CD4-positive, alpha-beta T cell treated with Interferon alpha-2 for 1 hour (primary cell): ENCODE results near the gene STK10.
A peak's percentile ranks its signal among the peaks of the same experiment; 100 is the strongest.

Experiments
- DNase-seq, 2 donors: peaks; one replicate each; pipeline ENCODE4 v3.0.0-alpha.2; 2020 to 2022

Gene STK10

GRCh38 chr5:172142709-172143215 is 45.3 kb downstream of the STK10 start:
- no peak for DNase-seq

- DNase-seq, result no peak
These were observed 46.1 kb downstream of the STK10 start for GRCh38 chr5:172141949-172142319.

- DNase-seq, result no peak
These were observed 47.2 kb downstream of the STK10 start for GRCh38 chr5:172140866-172141265.

- no peak for DNase-seq
These were observed 47.9 kb downstream of the STK10 start for GRCh38 chr5:172140120-172140519.

- no peak for DNase-seq
These were observed 51.0 kb downstream of the STK10 start for GRCh38 chr5:172137046-172137445.

- DNase-seq, result peak; percentile 40 to 79
These were observed 54.5 kb downstream of the STK10 start for GRCh38 chr5:172133359-172134029.

GRCh38 chr5:172131690-172132089 is 56.3 kb downstream of the STK10 start:
- DNase-seq, result no peak

- DNase-seq, result peak in 1 of 2 donors; percentile 39
These were observed 58.6 kb downstream of the STK10 start for GRCh38 chr5:172129256-172129910.

- no peak for DNase-seq
These were observed 60.4 kb downstream of the STK10 start for GRCh38 chr5:172127581-172127980.

- no peak for DNase-seq
These were observed 64.7 kb downstream of the STK10 start for GRCh38 chr5:172123269-172123692.

GRCh38 chr5:172119921-172120688 is 67.9 kb downstream of the STK10 start:
- no peak for DNase-seq

GRCh38 chr5:172118891-172119290 is 69.1 kb downstream of the STK10 start:
- DNase-seq, result no peak

- no peak for DNase-seq
These were observed 69.9 kb downstream of the STK10 start for GRCh38 chr5:172117977-172118701.

GRCh38 chr5:172115541-172115982 is 72.5 kb downstream of the STK10 start:
- DNase-seq, result peak in 1 of 2 donors; percentile 62

- peak; percentile 86 to 88 for DNase-seq
These were observed 73.1 kb downstream of the STK10 start for GRCh38 chr5:172114875-172115422.

GRCh38 chr5:172113036-172113435 is 75.0 kb downstream of the STK10 start:
- peak; percentile 80 to 87 for DNase-seq

GRCh38 chr5:172111852-172112225 is 76.2 kb downstream of the STK10 start:
- DNase-seq, result no peak

GRCh38 chr5:172110921-172111851 is 76.8 kb downstream of the STK10 start:
- peak; percentile 79 to 88 for DNase-seq

- DNase-seq, result no peak
These were observed 77.7 kb downstream of the STK10 start for GRCh38 chr5:172110260-172110815.

- DNase-seq, result no peak
These were observed 78.3 kb downstream of the STK10 start for GRCh38 chr5:172109749-172110148.

- DNase-seq, result no peak
These were observed 80.5 kb downstream of the STK10 start for GRCh38 chr5:172107571-172107970.
